Measurements from ENCODE around the gene EFCAB10.

DNA sequence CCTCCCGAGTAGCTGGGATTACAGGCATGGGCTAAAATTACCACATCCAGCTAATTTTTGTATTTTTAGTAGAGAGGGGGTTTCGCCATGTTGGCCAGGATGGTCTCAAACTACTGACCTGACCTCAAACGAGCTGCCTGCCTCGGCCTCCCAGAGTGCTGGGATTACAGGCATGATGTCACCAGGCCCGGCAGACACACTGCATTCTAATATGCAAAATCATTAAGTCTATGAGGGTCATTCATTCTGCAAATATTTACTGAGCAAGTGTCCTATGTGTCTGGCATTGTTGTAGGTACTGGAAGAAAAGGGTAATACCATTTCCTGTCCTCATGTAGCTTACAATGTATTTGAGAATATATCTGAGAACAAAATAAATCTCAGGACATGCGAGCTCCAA, 61.9 kb downstream of the EFCAB10 start:
- TF ChIP-seq POLR2A (IDR thresholded peaks at IDR 0.05; ENCODE audit: low read depth) = no peak
- TF ChIP-seq, protein P1, sequence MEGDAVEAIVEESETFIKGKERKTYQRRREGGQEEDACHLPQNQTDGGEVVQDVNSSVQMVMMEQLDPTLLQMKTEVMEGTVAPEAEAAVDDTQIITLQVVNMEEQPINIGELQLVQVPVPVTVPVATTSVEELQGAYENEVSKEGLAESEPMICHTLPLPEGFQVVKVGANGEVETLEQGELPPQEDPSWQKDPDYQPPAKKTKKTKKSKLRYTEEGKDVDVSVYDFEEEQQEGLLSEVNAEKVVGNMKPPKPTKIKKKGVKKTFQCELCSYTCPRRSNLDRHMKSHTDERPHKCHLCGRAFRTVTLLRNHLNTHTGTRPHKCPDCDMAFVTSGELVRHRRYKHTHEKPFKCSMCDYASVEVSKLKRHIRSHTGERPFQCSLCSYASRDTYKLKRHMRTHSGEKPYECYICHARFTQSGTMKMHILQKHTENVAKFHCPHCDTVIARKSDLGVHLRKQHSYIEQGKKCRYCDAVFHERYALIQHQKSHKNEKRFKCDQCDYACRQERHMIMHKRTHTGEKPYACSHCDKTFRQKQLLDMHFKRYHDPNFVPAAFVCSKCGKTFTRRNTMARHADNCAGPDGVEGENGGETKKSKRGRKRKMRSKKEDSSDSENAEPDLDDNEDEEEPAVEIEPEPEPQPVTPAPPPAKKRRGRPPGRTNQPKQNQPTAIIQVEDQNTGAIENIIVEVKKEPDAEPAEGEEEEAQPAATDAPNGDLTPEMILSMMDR (IDR thresholded peaks at IDR 0.05) = no peak
- TF ChIP-seq POLR2AphosphoS5 (IDR thresholded peaks at IDR 0.05) = no peak
- TF ChIP-seq EP300 (IDR thresholded peaks at IDR 0.05) = no peak
